Breast epithelium (tissue), 3 donors: ENCODE results near the gene CASK.

ENCODE experiments used
- CTCF ChIP-seq, 3 donors: fragments of 450-650 bp; IDR thresholded peaks; one replicate each; pipeline ENCODE4 v1.5.1; 2016 to 2017; ENCODE audit warnings: antibody characterized with exemption in 3 of 3, mild to moderate bottlenecking in 3 of 3, moderate library complexity in 3 of 3
- POLR2A ChIP-seq: fragments of 450-650 bp; IDR thresholded peaks from one replicate; pipeline ENCODE4 v1.6.1; 2016; ENCODE audit warnings: antibody characterized with exemption, mild to moderate bottlenecking, moderate library complexity
- POLR2AphosphoS5 ChIP-seq, 3 donors: sonication (generic); formaldehyde crosslinking; IDR thresholded peaks; one replicate each; pipeline ENCODE4 v1.6.1; 2017; ENCODE audit warnings: antibody characterized with exemption in 3 of 3

- TF ChIP-seq POLR2A (no peak), CTCF (IDR thresholded peaks at IDR 0.05) (no peak), POLR2AphosphoS5 (IDR thresholded peaks at IDR 0.05) (no peak)
Observed at GRCh38 chrX:41858161-41858775, 65.1 kb downstream of the CASK start.
